Right lobe of liver (tissue), 6 donors: Measurements from ENCODE around the gene CSF3R. TPM values are rescaled to one million over a fixed set of nuclear protein-coding genes. Genes with fewer than 3 reads are reported as not detected.
"Not testable (repeated sequence)": the region's sequence is repeated elsewhere in the genome, so short reads cannot be mapped to it uniquely, and the experiment has no call there.

Experiments used
- ATAC-seq, 4 donors: fragments of 200-7000 bp; cut with Tn5 transposase; one replicate each; pipeline ENCODE4 v1.9.1; 2020; ENCODE audit warnings: mild to moderate bottlenecking in 4 of 4, moderate library complexity in 4 of 4
- DNase-seq, 3 donors: peaks; one replicate each; pipeline ENCODE4 v3.0.0-alpha.2; 2020
- H3K27ac ChIP-seq, 3 donors: fragments of 200-600 bp; one replicate each; pipeline ENCODE4 v1.8.0; 2022
- H3K27me3 ChIP-seq, 2 donors: fragments of 200-600 bp; one replicate each; pipeline ENCODE4 v1.8.0; 2022
- H3K36me3 ChIP-seq, 4 donors: fragments of 200-600 bp; sonication (generic) in 1 of 4; one replicate each; pipeline versions ENCODE4 v1.5.1 to v1.8.0; 2017 to 2022; ENCODE audit warnings: control low read depth in 1 of 4
- H3K4me1 ChIP-seq, 4 donors: fragments of 200-600 bp; sonication (generic) in 1 of 4; one replicate each; pipeline versions ENCODE4 v1.5.1 to v1.8.0; 2017 to 2022; ENCODE audit warnings: control low read depth in 1 of 4
- H3K4me3 ChIP-seq, 3 donors: fragments of 200-600 bp; one replicate each; pipeline ENCODE4 v1.8.0; 2022
- H3K9me3 ChIP-seq, 4 donors: fragments of 200-600 bp; sonication (generic) in 1 of 4; one replicate each; pipeline versions ENCODE4 v1.5.1 to v1.8.0; 2017 to 2022; ENCODE audit warnings: control low read depth in 1 of 4
- CTCF ChIP-seq, 4 donors: fragments of 200-600 bp in 3 of 4; fragments of 450-650 bp in 1 of 4; IDR thresholded peaks; one replicate each; pipeline versions ENCODE4 v1.5.1 to v1.8.0; 2016 to 2022; ENCODE audit warnings: antibody characterized with exemption in 4 of 4, mild to moderate bottlenecking in 2 of 4
- POLR2A ChIP-seq: fragments of 450-650 bp; IDR thresholded peaks from one replicate; pipeline ENCODE4 v1.6.1; 2017; ENCODE audit warnings: antibody characterized with exemption, mild to moderate bottlenecking
- WGBS: methylation state at CpG from one replicate; pipeline ENCODE4 v1.1.6; 2018; ENCODE audit warnings: low coverage, low lambda C conversion rate; ENCODE audit not compliant: insufficient coverage; ENCODE audit errors: missing lambda C conversion rate; 5-methylcytosine and 5-hydroxymethylcytosine counted together
- intact Hi-C, 2 donors: fragments of 100-400 bp; cut with DNase I; formaldehyde crosslinking; loops; one replicate each; pipeline versions ENCODE4 v1.11.2 to v1.14.1; 2022
- total RNA-seq, 6 experiments: library from RNA; depleted of rRNA in 2 of 6; stranded (reverse); fragments of >200 nt in 2 of 6; fragmentation: NEBNext Ultra II Directional in 3 of 6; extraction: Animal tissue kit (Norgen Biotek cat#: 25700) in 3 of 6; gene quantifications; one replicate each; pipeline versions ENCODE4 v1.1.0 to v1.2.4, GENCODE V29; 2016 to 2023
- donor health status: DM: no; HTN: yes; CAD: no.
- donor health status: DM: no; HTN: no; CAD: no.
- donor health status: DM: no; HTN: no; CAD: no.
- donor health status: DM: no; HTN: yes; CAD: no.
- donor health status: DM: no; HTN: yes; CAD: no.

CSF3R gene
- total RNA-seq, 6 experiments from 2014 or later: 4.1 to 14.0 (median 9.5) TPM

GRCh38 chr1:36511804-36512798, 29.4 kb upstream of the CSF3R start:
- no peaks in the 10 kb centered on the region for H3K4me1 ChIP-seq
- intact Hi-C loops: no loop called here
- no peak overlapping the region for H3K4me3 ChIP-seq
- WGBS: 69% methylated on average over 13 of the region's 15 CpGs
- ATAC-seq (no peak), DNase-seq (no peak)
- H3K36me3 ChIP-seq: no peaks in the 10 kb centered on the region
- TF ChIP-seq CTCF (IDR thresholded peaks at IDR 0.05): no peak
- TF ChIP-seq POLR2A: no peak
- no peaks in the 10 kb centered on the region for H3K27me3 ChIP-seq
- H3K27ac ChIP-seq: no peak overlapping the region
- H3K9me3 ChIP-seq: no peaks in the 10 kb centered on the region

- 69% methylated on average over 2 of the region's 2 CpGs for WGBS
- H3K27ac ChIP-seq, DNase-seq, H3K9me3 ChIP-seq, H3K36me3 ChIP-seq, intact Hi-C loops, H3K4me1 ChIP-seq, ATAC-seq, H3K27me3 ChIP-seq, H3K4me3 ChIP-seq: not testable (repeated sequence)
These were observed 28.5 kb upstream of the CSF3R start for GRCh38 chr1:36511220-36511619.

GRCh38 chr1:36510418-36510817, 27.7 kb upstream of the CSF3R start:
- H3K4me1 ChIP-seq: no peaks in the 10 kb centered on the region
- no peak for ATAC-seq
- TF ChIP-seq POLR2A (no peak), CTCF (IDR thresholded peaks at IDR 0.05) (no peak)
- no peak overlapping the region for H3K27ac ChIP-seq
- intact Hi-C loops: no loop called here
- no CpG with 5 or more reads among the region's 7 CpGs for WGBS
- H3K9me3 ChIP-seq: no peaks in the 10 kb centered on the region
- no peaks in the 10 kb centered on the region for H3K27me3 ChIP-seq
- no peaks in the 10 kb centered on the region for H3K36me3 ChIP-seq
- no peak for DNase-seq
- H3K4me3 ChIP-seq: no peak overlapping the region

GRCh38 chr1:36508257-36508656, 25.5 kb upstream of the CSF3R start:
- Histone ChIP-seq H3K27me3 (no peaks in the 10 kb centered on the region), H3K9me3 (no peaks in the 10 kb centered on the region), H3K36me3 (no peaks in the 10 kb centered on the region), H3K27ac (no peak overlapping the region), H3K4me1 (no peaks in the 10 kb centered on the region), H3K4me3 (no peak overlapping the region)
- DNase-seq (no peak), ATAC-seq (no peak)
- TF ChIP-seq POLR2A (no peak), CTCF (IDR thresholded peaks at IDR 0.05) (no peak)
- WGBS: 86% methylated on average over 3 of the region's 3 CpGs
- intact Hi-C loops: no loop called here

- Histone ChIP-seq H3K27ac (no peak overlapping the region), H3K36me3 (no peaks in the 10 kb centered on the region), H3K4me1 (no peaks in the 10 kb centered on the region), H3K4me3 (no peak overlapping the region), H3K9me3 (no peaks in the 10 kb centered on the region), H3K27me3 (no peaks in the 10 kb centered on the region)
- DNase-seq (no peak), ATAC-seq (no peak)
- intact Hi-C loops: no loop called here
- TF ChIP-seq CTCF (IDR thresholded peaks at IDR 0.05) (no peak), POLR2A (no peak)
- WGBS: 53% methylated on average over 5 of the region's 5 CpGs
These were observed 23.7 kb upstream of the CSF3R start for GRCh38 chr1:36506276-36506920.
